Measurements from ENCODE around the gene IFIT2.

DNA sequence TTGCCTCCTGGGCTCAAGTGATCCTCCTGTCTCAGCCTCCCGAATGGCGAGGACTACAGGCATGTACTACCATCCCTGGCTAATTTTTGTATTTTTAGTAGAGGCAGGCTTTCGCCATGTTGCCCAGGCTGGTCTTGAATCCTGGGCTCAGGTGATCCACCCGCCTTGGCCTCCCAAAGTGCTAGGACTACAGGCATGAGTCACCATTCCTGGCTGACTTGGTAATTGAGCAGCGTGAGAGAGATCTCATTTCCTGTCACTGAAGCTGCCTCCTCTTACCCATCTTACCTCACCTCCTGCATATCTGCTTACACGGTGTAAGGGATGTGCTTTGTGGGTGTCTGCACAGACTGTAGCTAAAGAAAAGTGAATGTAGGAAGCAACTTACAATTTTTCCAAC lies 35.6 kb downstream of the IFIT2 start:
- TF ChIP-seq, protein P1, sequence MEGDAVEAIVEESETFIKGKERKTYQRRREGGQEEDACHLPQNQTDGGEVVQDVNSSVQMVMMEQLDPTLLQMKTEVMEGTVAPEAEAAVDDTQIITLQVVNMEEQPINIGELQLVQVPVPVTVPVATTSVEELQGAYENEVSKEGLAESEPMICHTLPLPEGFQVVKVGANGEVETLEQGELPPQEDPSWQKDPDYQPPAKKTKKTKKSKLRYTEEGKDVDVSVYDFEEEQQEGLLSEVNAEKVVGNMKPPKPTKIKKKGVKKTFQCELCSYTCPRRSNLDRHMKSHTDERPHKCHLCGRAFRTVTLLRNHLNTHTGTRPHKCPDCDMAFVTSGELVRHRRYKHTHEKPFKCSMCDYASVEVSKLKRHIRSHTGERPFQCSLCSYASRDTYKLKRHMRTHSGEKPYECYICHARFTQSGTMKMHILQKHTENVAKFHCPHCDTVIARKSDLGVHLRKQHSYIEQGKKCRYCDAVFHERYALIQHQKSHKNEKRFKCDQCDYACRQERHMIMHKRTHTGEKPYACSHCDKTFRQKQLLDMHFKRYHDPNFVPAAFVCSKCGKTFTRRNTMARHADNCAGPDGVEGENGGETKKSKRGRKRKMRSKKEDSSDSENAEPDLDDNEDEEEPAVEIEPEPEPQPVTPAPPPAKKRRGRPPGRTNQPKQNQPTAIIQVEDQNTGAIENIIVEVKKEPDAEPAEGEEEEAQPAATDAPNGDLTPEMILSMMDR (IDR thresholded peaks at IDR 0.05; ENCODE audit: low read depth, low read length) = no peak
- no peak for TF ChIP-seq EZH2phosphoT487 (IDR thresholded peaks at IDR 0.05; ENCODE audit: low read depth)

All from OCI-LY3 (cell line).